ENCODE results near the gene TUFT1. TPM values are rescaled to one million over a fixed set of nuclear protein-coding genes. Genes with fewer than 3 reads are reported as not detected.

Gene TUFT1
- total RNA-seq, 1 donor from 2014 or later: 17.3 TPM

DNA sequence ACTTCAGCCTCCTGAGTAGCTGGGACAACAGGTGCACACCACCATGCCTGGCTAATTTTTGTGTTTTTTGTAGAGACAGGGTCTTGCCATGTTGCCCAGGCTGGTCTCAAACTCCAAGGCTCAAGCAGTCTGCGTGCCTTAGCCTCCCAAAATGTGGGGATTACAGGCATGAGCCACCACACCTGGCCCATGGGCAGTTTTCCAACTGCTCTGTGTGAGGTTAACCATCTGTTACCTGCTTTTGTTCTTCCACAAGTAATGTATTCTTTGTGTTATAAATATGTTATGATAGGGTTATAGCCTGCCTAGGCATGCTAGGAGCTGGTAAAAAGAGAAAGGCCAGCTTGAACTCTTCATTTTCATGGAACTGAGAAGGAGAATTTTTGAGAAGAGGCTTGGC, 30.7 kb downstream of the TUFT1 start:
- TF ChIP-seq, protein P1, sequence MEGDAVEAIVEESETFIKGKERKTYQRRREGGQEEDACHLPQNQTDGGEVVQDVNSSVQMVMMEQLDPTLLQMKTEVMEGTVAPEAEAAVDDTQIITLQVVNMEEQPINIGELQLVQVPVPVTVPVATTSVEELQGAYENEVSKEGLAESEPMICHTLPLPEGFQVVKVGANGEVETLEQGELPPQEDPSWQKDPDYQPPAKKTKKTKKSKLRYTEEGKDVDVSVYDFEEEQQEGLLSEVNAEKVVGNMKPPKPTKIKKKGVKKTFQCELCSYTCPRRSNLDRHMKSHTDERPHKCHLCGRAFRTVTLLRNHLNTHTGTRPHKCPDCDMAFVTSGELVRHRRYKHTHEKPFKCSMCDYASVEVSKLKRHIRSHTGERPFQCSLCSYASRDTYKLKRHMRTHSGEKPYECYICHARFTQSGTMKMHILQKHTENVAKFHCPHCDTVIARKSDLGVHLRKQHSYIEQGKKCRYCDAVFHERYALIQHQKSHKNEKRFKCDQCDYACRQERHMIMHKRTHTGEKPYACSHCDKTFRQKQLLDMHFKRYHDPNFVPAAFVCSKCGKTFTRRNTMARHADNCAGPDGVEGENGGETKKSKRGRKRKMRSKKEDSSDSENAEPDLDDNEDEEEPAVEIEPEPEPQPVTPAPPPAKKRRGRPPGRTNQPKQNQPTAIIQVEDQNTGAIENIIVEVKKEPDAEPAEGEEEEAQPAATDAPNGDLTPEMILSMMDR (IDR thresholded peaks at IDR 0.05; ENCODE audit: unreplicated experiment): no peak
- Mint-ChIP-seq H3K27ac (no peak overlapping the region), H3K4me3 (no peak overlapping the region), H3K36me3 (peaks cover 38% of the 10 kb centered on the region), H3K4me1 (no peaks in the 10 kb centered on the region), H3K9me3 (no peaks in the 10 kb centered on the region), H3K27me3 (ENCODE audit: low read depth) (no peaks in the 10 kb centered on the region)
- DNase-seq (ENCODE audit: low spot score in 2 of 2, unreplicated experiment in 2 of 2): no peak

DNA sequence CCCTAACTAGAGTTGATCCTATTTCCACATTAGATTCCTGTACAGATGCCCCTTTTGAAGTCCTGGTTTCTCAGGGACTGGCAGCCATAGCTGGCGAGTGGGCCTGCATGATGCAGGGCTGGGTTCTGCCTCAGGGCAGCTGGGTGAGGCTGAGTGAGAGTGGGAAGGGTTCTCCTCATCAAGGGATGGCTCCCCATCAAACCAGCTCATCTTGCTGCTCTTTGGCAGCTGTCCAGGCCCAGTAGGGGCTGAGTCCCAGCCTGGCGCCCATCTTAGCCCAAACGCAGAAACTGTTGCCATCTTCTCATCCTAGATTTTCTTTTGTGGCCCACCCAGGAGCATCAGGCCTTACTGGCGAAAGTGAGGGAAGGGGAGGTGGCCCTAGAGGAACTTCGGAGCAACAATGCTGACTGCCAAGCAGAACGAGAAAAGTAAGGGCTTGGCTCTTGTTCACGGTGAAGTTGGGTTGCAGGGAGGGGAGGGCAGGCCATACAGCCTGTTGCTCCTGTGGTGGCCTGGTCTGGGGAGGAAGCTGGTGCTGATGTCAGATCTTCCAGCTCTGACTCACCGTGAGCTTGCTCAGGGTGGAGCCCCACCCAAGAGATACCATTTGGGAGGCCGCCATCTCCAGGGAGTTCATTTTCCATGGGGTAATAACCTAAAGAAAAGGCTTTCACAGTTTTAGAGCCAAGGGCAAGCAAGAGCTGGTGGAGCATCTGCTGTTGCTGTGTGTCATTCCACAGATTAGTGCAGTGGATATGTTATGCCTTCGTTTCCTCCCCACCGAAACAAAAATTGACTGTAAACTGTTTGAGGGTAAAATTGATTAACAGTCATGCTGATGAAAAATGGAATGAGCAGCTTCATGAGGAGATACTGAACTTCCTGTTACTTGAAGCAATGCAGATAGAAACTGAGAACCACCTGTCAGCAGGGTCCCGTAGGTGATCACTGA, 34.7 kb downstream of the TUFT1 start:
- Mint-ChIP-seq H3K27ac (no peak overlapping the region), H3K4me3 (no peak overlapping the region), H3K36me3 (peaks cover 25% of the 10 kb centered on the region), H3K4me1 (no peaks in the 10 kb centered on the region), H3K27me3 (ENCODE audit: low read depth) (no peaks in the 10 kb centered on the region), H3K9me3 (no peaks in the 10 kb centered on the region)
- TF ChIP-seq, protein P1 (IDR thresholded peaks at IDR 0.05; ENCODE audit: unreplicated experiment): no peak
- no peak for DNase-seq (ENCODE audit: low spot score in 2 of 2, unreplicated experiment in 2 of 2)

GRCh38 chr1:151577173-151577572, 37.1 kb downstream of the TUFT1 start:
- TF ChIP-seq, protein P1 (IDR thresholded peaks at IDR 0.05; ENCODE audit: unreplicated experiment): no peak
- Mint-ChIP-seq H3K4me1 (no peaks in the 10 kb centered on the region), H3K36me3 (peaks cover 30% of the 10 kb centered on the region), H3K27ac (no peak overlapping the region), H3K4me3 (no peak overlapping the region), H3K9me3 (no peaks in the 10 kb centered on the region), H3K27me3 (ENCODE audit: low read depth) (no peaks in the 10 kb centered on the region)
- no peak for DNase-seq (ENCODE audit: low spot score in 2 of 2, unreplicated experiment in 2 of 2)

DNA sequence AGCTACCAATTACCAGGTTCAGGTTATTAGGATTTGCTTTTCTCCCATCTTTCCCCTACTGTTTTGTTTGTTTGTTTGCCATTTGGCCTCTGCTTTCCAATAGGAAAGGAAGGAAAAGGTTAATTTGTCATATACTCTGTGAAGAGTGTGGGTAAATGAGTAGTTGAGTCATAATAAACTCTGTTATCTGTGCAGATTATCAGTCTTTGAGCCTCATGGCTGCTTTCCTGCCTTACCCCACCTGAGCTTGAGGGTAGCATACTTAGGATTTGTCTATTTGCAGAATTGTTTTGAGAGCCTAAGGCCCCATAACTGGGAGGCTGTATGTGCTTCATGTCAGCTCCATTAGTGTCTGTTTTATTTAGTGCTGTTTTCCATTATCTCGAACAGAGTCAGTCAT, 38.8 kb downstream of the TUFT1 start:
- TF ChIP-seq, protein P1 (IDR thresholded peaks at IDR 0.05; ENCODE audit: unreplicated experiment): no peak
- DNase-seq (ENCODE audit: low spot score in 2 of 2, unreplicated experiment in 2 of 2): no peak
- H3K4me1 Mint-ChIP-seq: no peaks in the 10 kb centered on the region
- H3K9me3 Mint-ChIP-seq: no peaks in the 10 kb centered on the region
- H3K4me3 Mint-ChIP-seq: no peak overlapping the region
- H3K27ac Mint-ChIP-seq: no peak overlapping the region
- H3K27me3 Mint-ChIP-seq (ENCODE audit: low read depth): no peaks in the 10 kb centered on the region
- H3K36me3 Mint-ChIP-seq: peaks cover 28% of the 10 kb centered on the region

GRCh38 chr1:151579436-151580225, 39.5 kb downstream of the TUFT1 start:
- Mint-ChIP-seq H3K4me1 (peaks cover 7% of the 10 kb centered on the region), H3K9me3 (no peaks in the 10 kb centered on the region), H3K27me3 (ENCODE audit: low read depth) (no peaks in the 10 kb centered on the region), H3K36me3 (peaks cover 24% of the 10 kb centered on the region), H3K4me3 (no peak overlapping the region), H3K27ac (no peak overlapping the region)
- TF ChIP-seq, protein P1 (IDR thresholded peaks at IDR 0.05; ENCODE audit: unreplicated experiment): no peak
- no peak for DNase-seq (ENCODE audit: low spot score in 2 of 2, unreplicated experiment in 2 of 2)
